OCI-LY1 (cell line): Measurements from ENCODE around the gene WWP2.

Experiments used
- H2AFZ ChIP-seq: fragments of 200-600 bp; sonication (generic), shearing (Covaris generic); 2 replicates; pipeline ENCODE4 v1.6.0; 2014; ENCODE audit warnings: antibody characterized with exemption, mild to moderate bottlenecking, low read length
- H3F3A ChIP-seq: fragments of 200-600 bp; sonication (generic), shearing (Covaris generic); 2 replicates; pipeline ENCODE4 v1.6.0; 2014; ENCODE audit warnings: mild to moderate bottlenecking, antibody characterized with exemption, low read length, moderate library complexity; ENCODE audit not compliant: insufficient read depth
- H3K27ac ChIP-seq: fragments of 200-600 bp; sonication (generic); 2 replicates; pipeline ENCODE4 v1.5.1; 2014; ENCODE audit warnings: low read length, mixed run types, mild to moderate bottlenecking, low read depth; ENCODE audit not compliant: poor library complexity, severe bottlenecking
- H3K27me3 ChIP-seq: fragments of 200-600 bp; sonication (generic); 2 replicates; pipeline ENCODE4 v1.6.0; 2014; ENCODE audit warnings: antibody characterized with exemption, mild to moderate bottlenecking, low read length, moderate library complexity; ENCODE audit not compliant: insufficient read depth
- H3K36me3 ChIP-seq: fragments of 200-600 bp; sonication (generic); 2 replicates; pipeline ENCODE4 v1.6.1; 2014; ENCODE audit warnings: mild to moderate bottlenecking, antibody characterized with exemption, low read length, moderate library complexity, mixed read lengths; ENCODE audit not compliant: insufficient read depth
- H3K4me1 ChIP-seq: fragments of 200-600 bp; sonication (generic); 2 replicates; pipeline ENCODE4 v1.5.1; 2014; ENCODE audit warnings: mild to moderate bottlenecking, low read length, moderate library complexity; ENCODE audit not compliant: insufficient read depth, severe bottlenecking
- H3K4me2 ChIP-seq: fragments of 200-600 bp; sonication (generic), shearing (Covaris generic); 2 replicates; pipeline ENCODE4 v1.6.1; 2014; ENCODE audit warnings: low read length
- H3K4me3 ChIP-seq: fragments of 200-600 bp; sonication (generic); 2 replicates; pipeline ENCODE4 v1.5.1; 2014; ENCODE audit warnings: low read length, low read depth, mild to moderate bottlenecking, mixed read lengths; ENCODE audit not compliant: poor library complexity, severe bottlenecking
- H3K79me2 ChIP-seq: fragments of 200-600 bp; shearing (Covaris generic); 2 replicates; pipeline ENCODE4 v1.6.1; 2016; ENCODE audit warnings: mixed run types, low read length, mixed read lengths; ENCODE audit not compliant: insufficient read depth
- H3K9ac ChIP-seq: fragments of 200-600 bp; sonication (generic), shearing (Covaris generic); 2 replicates; pipeline ENCODE4 v1.6.1; 2014; ENCODE audit warnings: mild to moderate bottlenecking, low read length, mixed read lengths
- H3K9me2 ChIP-seq: fragments of 200-600 bp; sonication (generic), shearing (Covaris generic); 2 replicates; pipeline ENCODE4 v1.6.1; 2014; ENCODE audit warnings: low read depth, mild to moderate bottlenecking, low read length, mixed read lengths
- H3K9me3 ChIP-seq: fragments of 200-600 bp; shearing (Covaris generic); 2 replicates; pipeline ENCODE4 v1.6.1; 2014; ENCODE audit warnings: low read length, mixed read lengths
- H4K20me1 ChIP-seq: fragments of 200-600 bp; sonication (generic), shearing (Covaris generic); 2 replicates; pipeline ENCODE4 v1.6.0; 2016; ENCODE audit warnings: mild to moderate bottlenecking, low read length; ENCODE audit not compliant: insufficient read depth
- EZH2 ChIP-seq: fragments of 200-600 bp; sonication (generic), shearing (Covaris generic); IDR thresholded peaks from 2 replicates; pipeline ENCODE4 v1.8.0; 2017; ENCODE audit warnings: borderline replicate concordance, mixed run types, mild to moderate bottlenecking, antibody characterized with exemption, low read length, moderate library complexity, mixed read lengths
- TF ChIP-seq, protein P1 (sequence below): fragments of 200-600 bp; sonication (generic), shearing (Covaris generic); IDR thresholded peaks from 2 replicates; pipeline ENCODE4 v1.5.1; 2017; ENCODE audit warnings: mild to moderate bottlenecking, antibody characterized with exemption, low read length, moderate library complexity, mixed read lengths

The WWP2 gene

DNA sequence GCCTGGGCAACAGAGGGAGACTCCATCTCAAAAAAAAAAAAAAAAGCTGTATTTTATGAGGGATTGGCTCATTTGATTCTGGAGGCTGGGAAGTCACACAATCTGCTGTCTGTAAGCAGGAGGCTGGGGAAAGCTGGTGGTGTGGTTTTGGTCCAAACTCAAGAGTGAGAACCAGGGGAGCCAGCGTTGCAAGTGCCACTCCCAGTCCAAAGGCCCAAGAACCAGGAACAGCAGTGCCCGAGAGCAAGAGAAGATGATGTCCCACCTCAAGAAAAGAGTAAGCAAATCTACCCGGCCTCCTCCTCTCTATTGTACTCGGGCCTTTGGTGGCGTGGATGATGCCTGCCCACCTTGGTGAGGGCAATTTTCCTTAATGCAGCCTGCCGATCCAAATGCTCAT lies 30.0 kb upstream of the WWP2 start:
- Histone ChIP-seq H3K27ac (no peak overlapping the region), H3K9ac (no peak overlapping the region), H3K4me3 (no peak overlapping the region), H3K36me3 (no peaks in the 10 kb centered on the region), H3K4me2 (no peak overlapping the region), H3K79me2 (no peaks in the 10 kb centered on the region), H3K9me3 (no peaks in the 10 kb centered on the region), H3K9me2 (no peaks in the 10 kb centered on the region), H3F3A (no peaks in the 10 kb centered on the region), H2AFZ (no peak overlapping the region), H3K27me3 (no peaks in the 10 kb centered on the region), H3K4me1 (peaks cover 6% of the 10 kb centered on the region), H4K20me1 (no peaks in the 10 kb centered on the region)
- TF ChIP-seq EZH2: no peak
- TF ChIP-seq, protein P1, sequence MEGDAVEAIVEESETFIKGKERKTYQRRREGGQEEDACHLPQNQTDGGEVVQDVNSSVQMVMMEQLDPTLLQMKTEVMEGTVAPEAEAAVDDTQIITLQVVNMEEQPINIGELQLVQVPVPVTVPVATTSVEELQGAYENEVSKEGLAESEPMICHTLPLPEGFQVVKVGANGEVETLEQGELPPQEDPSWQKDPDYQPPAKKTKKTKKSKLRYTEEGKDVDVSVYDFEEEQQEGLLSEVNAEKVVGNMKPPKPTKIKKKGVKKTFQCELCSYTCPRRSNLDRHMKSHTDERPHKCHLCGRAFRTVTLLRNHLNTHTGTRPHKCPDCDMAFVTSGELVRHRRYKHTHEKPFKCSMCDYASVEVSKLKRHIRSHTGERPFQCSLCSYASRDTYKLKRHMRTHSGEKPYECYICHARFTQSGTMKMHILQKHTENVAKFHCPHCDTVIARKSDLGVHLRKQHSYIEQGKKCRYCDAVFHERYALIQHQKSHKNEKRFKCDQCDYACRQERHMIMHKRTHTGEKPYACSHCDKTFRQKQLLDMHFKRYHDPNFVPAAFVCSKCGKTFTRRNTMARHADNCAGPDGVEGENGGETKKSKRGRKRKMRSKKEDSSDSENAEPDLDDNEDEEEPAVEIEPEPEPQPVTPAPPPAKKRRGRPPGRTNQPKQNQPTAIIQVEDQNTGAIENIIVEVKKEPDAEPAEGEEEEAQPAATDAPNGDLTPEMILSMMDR: no peak

DNA sequence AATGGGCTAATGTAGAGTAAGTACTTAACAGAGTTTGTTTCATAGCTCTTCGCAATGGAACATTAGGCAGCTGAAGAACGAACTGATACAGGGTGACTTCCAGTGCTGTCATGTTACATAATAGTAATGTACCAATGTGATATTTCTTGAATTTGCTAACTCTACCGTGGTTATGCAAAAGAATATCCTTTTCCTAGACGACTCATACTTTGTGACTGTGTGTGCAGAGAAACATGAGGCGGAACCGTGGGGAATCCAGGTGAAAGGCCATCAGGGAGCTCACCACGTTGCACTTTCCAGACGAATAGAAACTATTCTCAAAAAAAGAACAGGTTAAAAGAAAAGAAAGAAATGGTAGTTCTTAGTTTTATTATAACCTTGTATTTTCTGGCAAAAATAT lies 20.6 kb upstream of the WWP2 start:
- no peak for TF ChIP-seq EZH2
- TF ChIP-seq, protein P1: no peak
- no peaks in the 10 kb centered on the region for H3K79me2 ChIP-seq
- H3K4me2 ChIP-seq: no peak overlapping the region
- no peak overlapping the region for H3K4me3 ChIP-seq
- H3K27ac ChIP-seq: no peak overlapping the region
- H3K9me3 ChIP-seq: no peaks in the 10 kb centered on the region
- H3K9ac ChIP-seq: no peak overlapping the region
- H4K20me1 ChIP-seq: no peaks in the 10 kb centered on the region
- H3K4me1 ChIP-seq: no peaks in the 10 kb centered on the region
- H3K9me2 ChIP-seq: no peaks in the 10 kb centered on the region
- no peaks in the 10 kb centered on the region for H3K27me3 ChIP-seq
- H2AFZ ChIP-seq: no peak overlapping the region
- no peaks in the 10 kb centered on the region for H3F3A ChIP-seq
- peaks cover 74% of the 10 kb centered on the region for H3K36me3 ChIP-seq

DNA sequence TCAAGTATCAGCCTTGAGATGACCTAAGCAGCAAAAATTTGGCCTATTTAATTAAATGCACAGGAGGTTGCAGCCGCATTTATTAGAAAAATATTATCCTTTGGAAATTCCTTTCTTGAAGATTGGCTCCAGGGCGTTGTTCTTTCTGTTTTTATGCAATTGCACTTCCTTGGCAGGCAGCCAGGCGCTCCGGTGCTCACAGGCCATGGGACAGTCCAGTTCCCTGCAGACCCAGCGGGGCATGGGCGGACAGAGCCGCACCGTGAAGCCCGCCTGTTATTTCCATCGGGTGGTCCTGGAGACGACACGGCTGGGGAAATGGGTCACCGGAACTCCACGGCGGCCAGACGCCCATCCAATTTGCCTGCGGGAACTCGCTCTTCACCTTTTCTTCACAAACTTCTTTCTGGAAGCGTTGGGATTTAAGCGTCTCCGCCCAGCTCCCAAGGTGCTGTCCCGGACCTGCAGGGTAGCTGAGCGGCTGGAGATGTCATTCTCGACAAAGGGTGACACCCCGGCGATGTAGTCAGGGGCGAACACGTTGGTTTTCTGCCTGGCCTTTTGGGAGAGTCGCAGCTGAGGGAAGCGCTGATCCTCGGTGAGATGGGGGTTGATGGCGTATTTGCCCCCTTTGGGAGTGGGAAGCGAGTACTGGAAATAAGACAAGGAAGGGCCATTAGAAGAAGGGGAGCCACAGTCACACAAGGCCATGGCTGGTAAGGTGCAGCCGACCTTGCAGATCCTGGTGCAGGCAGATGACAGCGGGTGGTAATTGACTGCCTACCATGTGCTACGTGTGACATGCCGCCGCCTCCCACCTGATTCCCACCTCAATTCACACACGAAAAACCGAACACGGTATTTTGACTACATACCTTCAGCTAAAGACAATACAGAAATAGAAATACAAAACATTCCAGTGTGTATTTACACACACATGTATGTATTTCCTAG lies 19.9 kb upstream of the WWP2 start:
- Histone ChIP-seq H3K36me3 (peaks cover 80% of the 10 kb centered on the region), H3K27ac (no peak overlapping the region), H3K4me3 (no peak overlapping the region), H3F3A (no peaks in the 10 kb centered on the region), H3K79me2 (no peaks in the 10 kb centered on the region), H3K4me2 (no peak overlapping the region), H3K27me3 (no peaks in the 10 kb centered on the region), H3K9me2 (no peaks in the 10 kb centered on the region), H2AFZ (no peak overlapping the region), H4K20me1 (no peaks in the 10 kb centered on the region), H3K4me1 (no peaks in the 10 kb centered on the region), H3K9me3 (no peaks in the 10 kb centered on the region), H3K9ac (no peak overlapping the region)
- TF ChIP-seq, protein P1: no peak
- TF ChIP-seq EZH2: no peak
